Neural cell (in vitro differentiated cells): ENCODE data around the gene C1QTNF8.

Experiments
- CTCF ChIP-seq: fragments of 450-650 bp; IDR thresholded peaks from 2 replicates; pipeline ENCODE4 v1.5.1; 2014; ENCODE audit warnings: antibody characterized with exemption, mild to moderate bottlenecking, moderate library complexity; ENCODE audit not compliant: poor library complexity, severe bottlenecking
- REST ChIP-seq: IDR thresholded peaks from 2 replicates; pipeline ENCODE4 v1.6.1; 2012; ENCODE audit warnings: borderline replicate concordance

- TF ChIP-seq CTCF (no peak), REST (no peak)
Observed at GRCh38 chr16:1126044-1126443, 30.0 kb upstream of the C1QTNF8 start.
